Breast epithelium (tissue), 4 donors: Measurements from ENCODE around the gene F13B. TPM values are rescaled to one million over a fixed set of nuclear protein-coding genes. Genes with fewer than 3 reads are reported as not detected.
"Not testable (repeated sequence)": the region's sequence is repeated elsewhere in the genome, so short reads cannot be mapped to it uniquely, and the experiment has no call there.

ENCODE experiments used
- DNase-seq, 2 donors: peaks; one replicate each; pipeline ENCODE4 v3.0.0-alpha.2; 2019; ENCODE audit warnings: low spot score in 2 of 2
- H3K27ac ChIP-seq, 2 donors: fragments of 200-600 bp; sonication (generic) in 1 of 2; one replicate each; pipeline ENCODE4 v1.5.1; 2016 to 2019; ENCODE audit warnings: mild to moderate bottlenecking in 1 of 2
- H3K27me3 ChIP-seq, 2 donors: fragments of 200-600 bp; sonication (generic) in 1 of 2; one replicate each; pipeline versions ENCODE4 v1.5.1 to v1.6.0; 2017 to 2019; ENCODE audit warnings: control low read depth in 1 of 2, mild to moderate bottlenecking in 1 of 2
- H3K36me3 ChIP-seq: fragments of 200-600 bp; one replicate; pipeline ENCODE4 v1.5.1; 2019
- H3K4me1 ChIP-seq, 2 donors: fragments of 200-600 bp; sonication (generic); one replicate each; pipeline ENCODE4 v1.5.1; 2016 to 2019; ENCODE audit warnings: control low read depth in 1 of 2
- H3K4me3 ChIP-seq, 3 donors: fragments of 200-600 bp; sonication (generic); 1 replicate in 2 of 3; 2 replicates in 1 of 3; pipeline ENCODE4 v1.5.1; 2016 to 2019; ENCODE audit warnings: mild to moderate bottlenecking in 3 of 3, moderate library complexity in 2 of 3
- H3K9me3 ChIP-seq, 2 donors: fragments of 200-600 bp; sonication (generic) in 1 of 2; one replicate each; pipeline ENCODE4 v1.5.1; 2016 to 2019; ENCODE audit warnings: control low read depth in 1 of 2
- CTCF ChIP-seq, 3 donors: fragments of 450-650 bp; IDR thresholded peaks; one replicate each; pipeline ENCODE4 v1.5.1; 2016 to 2017; ENCODE audit warnings: antibody characterized with exemption in 3 of 3, mild to moderate bottlenecking in 3 of 3, moderate library complexity in 3 of 3
- POLR2A ChIP-seq: fragments of 450-650 bp; IDR thresholded peaks from one replicate; pipeline ENCODE4 v1.6.1; 2016; ENCODE audit warnings: antibody characterized with exemption, mild to moderate bottlenecking, moderate library complexity
- POLR2AphosphoS5 ChIP-seq, 3 donors: sonication (generic); formaldehyde crosslinking; IDR thresholded peaks; one replicate each; pipeline ENCODE4 v1.6.1; 2017; ENCODE audit warnings: antibody characterized with exemption in 3 of 3
- intact Hi-C: fragments of 100-400 bp; cut with DNase I; formaldehyde crosslinking; loops from one replicate; pipeline ENCODE4 v1.15.1; 2023; ENCODE audit warnings: low total_unique reads
- total RNA-seq, 3 donors: library from RNA; depleted of rRNA; stranded (reverse); fragments of >200 nt; gene quantifications; one replicate each; pipeline ENCODE4 v1.1.0, GENCODE V29; 2016

F13B gene
- total RNA-seq, 3 donors from 2014 or later: not detected

GRCh38 chr1:197001828-197002227 lies 65.2 kb downstream of the F13B start:
- H3K27me3 ChIP-seq: no peaks in the 10 kb centered on the region
- no peaks in the 10 kb centered on the region for H3K9me3 ChIP-seq
- no peaks in the 10 kb centered on the region for H3K4me1 ChIP-seq
- no peaks in the 10 kb centered on the region for H3K36me3 ChIP-seq
- intact Hi-C loops: no loop called here
- H3K27ac ChIP-seq: no peak overlapping the region
- DNase-seq: no peak
- TF ChIP-seq CTCF (IDR thresholded peaks at IDR 0.05) (no peak), POLR2AphosphoS5 (IDR thresholded peaks at IDR 0.05) (no peak), POLR2A (no peak)
- no peak overlapping the region for H3K4me3 ChIP-seq

DNA sequence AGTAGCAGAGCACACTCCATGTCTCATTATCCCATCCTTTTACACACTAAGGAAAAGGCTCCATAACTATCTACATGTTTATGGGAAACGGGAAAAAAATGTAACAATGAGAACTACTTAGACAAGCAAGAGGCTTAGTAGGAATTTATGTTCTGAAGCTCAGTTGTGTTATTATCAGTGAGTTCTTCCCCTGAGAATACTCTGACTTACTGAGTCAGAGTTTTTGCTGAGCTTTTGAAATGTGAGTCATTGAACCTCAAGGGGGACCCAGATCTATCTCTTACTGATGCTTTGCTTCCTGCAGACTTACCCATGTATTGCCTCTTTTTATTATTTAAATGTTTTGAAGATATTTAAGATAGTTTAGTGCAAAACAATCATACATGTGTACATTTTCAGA lies 69.6 kb downstream of the F13B start:
- H3K4me3 ChIP-seq: no peak overlapping the region
- no peak for DNase-seq
- no peaks in the 10 kb centered on the region for H3K4me1 ChIP-seq
- H3K36me3 ChIP-seq: no peaks in the 10 kb centered on the region
- intact Hi-C loops: no loop called here
- H3K9me3 ChIP-seq: no peaks in the 10 kb centered on the region
- TF ChIP-seq CTCF (IDR thresholded peaks at IDR 0.05): no peak
- no peak for TF ChIP-seq POLR2A
- no peak for TF ChIP-seq POLR2AphosphoS5 (IDR thresholded peaks at IDR 0.05)
- no peak overlapping the region for H3K27ac ChIP-seq
- no peaks in the 10 kb centered on the region for H3K27me3 ChIP-seq

GRCh38 chr1:196993916-196994315 lies 73.1 kb downstream of the F13B start:
- H3K36me3 ChIP-seq: no peaks in the 10 kb centered on the region
- intact Hi-C loops: no loop called here
- no peak for DNase-seq
- no peaks in the 10 kb centered on the region for H3K27me3 ChIP-seq
- H3K4me3 ChIP-seq: no peak overlapping the region
- H3K4me1 ChIP-seq: no peaks in the 10 kb centered on the region
- H3K27ac ChIP-seq: no peak overlapping the region
- no peaks in the 10 kb centered on the region for H3K9me3 ChIP-seq
- TF ChIP-seq POLR2AphosphoS5 (IDR thresholded peaks at IDR 0.05): no peak
- no peak for TF ChIP-seq POLR2A
- no peak for TF ChIP-seq CTCF (IDR thresholded peaks at IDR 0.05)

GRCh38 chr1:196991919-196992651 lies 75.0 kb downstream of the F13B start:
- intact Hi-C loops, H3K27ac ChIP-seq, H3K27me3 ChIP-seq, H3K36me3 ChIP-seq, H3K4me3 ChIP-seq, H3K9me3 ChIP-seq, H3K4me1 ChIP-seq: not testable (repeated sequence)
- peak in 1 of 2 donors; percentile 68 for DNase-seq

Other genes with a start within 250 kb of the F13B start
- gene CFHR1, start 247.5 kb downstream of the F13B start, total RNA-seq: not detected
- not detected for gene CFHR4, start 179.2 kb downstream of the F13B start, total RNA-seq
- not detected for gene CFHR2, start 123.5 kb downstream of the F13B start, total RNA-seq
- not detected for gene CFHR5, start 89.7 kb downstream of the F13B start, total RNA-seq
- 1 to 10 TPM in 1 of 3 donors, under 1 TPM in 2; under 0.01 to 3.2 (median 0.59) TPM for gene ASPM, start 79.4 kb upstream of the F13B start, total RNA-seq
- 10 to 100 TPM; 12.1 to 21.1 (median 14.1) TPM for gene ZBTB41, start 134.0 kb upstream of the F13B start, total RNA-seq
- gene CRB1, start 201.0 kb upstream of the F13B start, total RNA-seq: 1 to 10 TPM in 1 of 3 donors, under 1 TPM in 2; 0.33 to 1.0 (median 0.48) TPM